GM18511 (cell line): ENCODE measurements around the gene TCF3.
"Not testable (repeated sequence)": the region's sequence is repeated elsewhere in the genome, so short reads cannot be mapped to it uniquely, and the experiment has no call there.

ENCODE experiments used
- ATAC-seq: cut with Tn5 transposase; IDR thresholded peaks from one replicate; pipeline ENCODE4 v1.9.1; 2021; ENCODE audit warnings: mild to moderate bottlenecking, moderate library complexity; ENCODE audit not compliant: unreplicated experiment

TCF3 gene

GRCh38 chr19:1652471-1653299 lies at the start of gene TCF3:
TSS of gene TCF3 (minus strand) at chr19:1652615. CDS start at chr19:1650248, 2,367 bp downstream.
- ATAC-seq, result peak; percentile 72

- no peak for ATAC-seq
These were observed 48.6 kb upstream of the TCF3 start for GRCh38 chr19:1700733-1701663.

GRCh38 chr19:1699998-1700732 lies 47.8 kb upstream of the TCF3 start:
- ATAC-seq, result no peak

GRCh38 chr19:1699386-1699785 lies 47.0 kb upstream of the TCF3 start:
- ATAC-seq, result no peak

GRCh38 chr19:1698636-1699035 lies 46.2 kb upstream of the TCF3 start:
- no peak for ATAC-seq

- ATAC-seq, result not testable (repeated sequence)
These were observed 43.1 kb upstream of the TCF3 start for GRCh38 chr19:1695481-1695880.

GRCh38 chr19:1691589-1692290 lies 39.3 kb upstream of the TCF3 start:
- ATAC-seq, result no peak

- ATAC-seq, result no peak
These were observed 38.4 kb upstream of the TCF3 start for GRCh38 chr19:1690699-1691307.

GRCh38 chr19:1685785-1686184 lies 33.4 kb upstream of the TCF3 start:
- not testable (repeated sequence) for ATAC-seq

GRCh38 chr19:1685046-1685445 lies 32.6 kb upstream of the TCF3 start:
- no peak for ATAC-seq

GRCh38 chr19:1684573-1684912 lies 32.1 kb upstream of the TCF3 start:
- no peak for ATAC-seq

- no peak for ATAC-seq
These were observed 31.6 kb upstream of the TCF3 start for GRCh38 chr19:1683869-1684572.

GRCh38 chr19:1680976-1681375 lies 28.6 kb upstream of the TCF3 start:
- ATAC-seq, result no peak

- no peak for ATAC-seq
These were observed 25.7 kb upstream of the TCF3 start for GRCh38 chr19:1678073-1678472.

GRCh38 chr19:1676351-1677266 lies 24.2 kb upstream of the TCF3 start:
- ATAC-seq, result no peak

GRCh38 chr19:1675633-1676350 lies 23.4 kb upstream of the TCF3 start:
- no peak for ATAC-seq

- ATAC-seq, result no peak
These were observed 21.9 kb upstream of the TCF3 start for GRCh38 chr19:1674293-1674679.
